GM18502 (cell line): ENCODE measurements around the gene CEBPB.
A peak's percentile ranks its signal among the peaks of the same experiment; 100 is the strongest.
"Not testable (repeated sequence)": the region's sequence is repeated elsewhere in the genome, so short reads cannot be mapped to it uniquely, and the experiment has no call there.

ENCODE experiments used
- ATAC-seq: cut with Tn5 transposase; IDR thresholded peaks from one replicate; pipeline ENCODE4 v1.9.1; 2021; ENCODE audit warnings: mild to moderate bottlenecking; ENCODE audit not compliant: unreplicated experiment, poor library complexity

Gene CEBPB

GRCh38 chr20:50165684-50166554 lies 24.7 kb upstream of the CEBPB start:
- ATAC-seq, result peak; percentile 95

DNA sequence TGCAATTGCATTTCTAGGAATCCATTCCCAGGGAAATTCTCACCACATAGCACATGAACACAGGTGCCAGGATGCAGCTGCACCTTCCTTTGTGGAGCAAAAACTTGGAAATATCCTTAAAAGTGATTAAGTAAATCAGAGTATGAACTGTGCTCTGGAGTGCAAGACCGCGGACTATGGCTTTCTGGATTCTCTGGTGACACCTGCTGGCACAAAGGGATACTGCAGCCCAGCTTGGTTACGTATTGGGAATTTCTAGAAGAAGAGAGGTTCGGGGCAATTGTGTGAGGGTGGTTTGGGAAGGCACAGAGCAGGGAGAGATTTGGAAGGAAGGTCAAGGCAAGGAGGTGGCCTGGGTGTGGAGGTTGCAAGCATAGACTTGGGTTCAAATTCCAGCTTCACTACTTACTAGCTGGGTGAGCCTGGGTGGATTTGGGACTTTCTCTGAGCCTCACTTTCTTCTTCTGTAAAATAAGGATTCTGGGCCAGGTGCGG lies 21.3 kb upstream of the CEBPB start:
- ATAC-seq, result no peak

DNA sequence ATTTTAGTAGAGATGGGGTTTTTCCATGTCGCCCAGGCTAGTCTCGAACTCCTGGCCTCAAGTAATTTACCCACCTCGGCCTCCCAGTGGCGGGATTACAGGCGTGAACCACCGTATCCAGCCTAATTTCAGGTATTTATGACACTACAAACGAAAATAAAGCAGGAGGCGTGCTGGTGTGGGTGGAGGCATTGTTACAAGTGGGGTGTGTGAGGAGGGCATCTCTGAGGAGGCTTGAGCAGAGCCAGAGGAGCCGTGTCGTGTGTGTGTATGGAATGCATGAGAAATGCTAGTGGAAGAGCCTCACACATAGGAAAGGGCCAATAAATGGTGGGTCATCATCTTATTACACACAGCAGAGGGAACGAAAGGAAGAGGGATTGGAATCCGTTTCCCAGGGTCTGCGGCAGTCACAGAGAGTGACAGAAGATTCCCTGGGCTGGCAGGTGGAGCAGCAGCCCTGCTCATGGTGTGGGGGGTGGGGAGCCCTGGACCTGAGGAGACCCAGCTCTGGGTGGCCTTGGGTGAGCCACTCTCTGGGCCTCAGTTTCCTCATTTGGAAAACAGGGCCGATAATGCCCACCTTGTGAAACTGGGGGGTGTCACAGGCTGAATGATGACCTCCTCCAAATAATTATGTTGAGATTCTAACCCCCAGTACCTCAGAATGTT lies 19.9 kb upstream of the CEBPB start:
- no peak for ATAC-seq

DNA sequence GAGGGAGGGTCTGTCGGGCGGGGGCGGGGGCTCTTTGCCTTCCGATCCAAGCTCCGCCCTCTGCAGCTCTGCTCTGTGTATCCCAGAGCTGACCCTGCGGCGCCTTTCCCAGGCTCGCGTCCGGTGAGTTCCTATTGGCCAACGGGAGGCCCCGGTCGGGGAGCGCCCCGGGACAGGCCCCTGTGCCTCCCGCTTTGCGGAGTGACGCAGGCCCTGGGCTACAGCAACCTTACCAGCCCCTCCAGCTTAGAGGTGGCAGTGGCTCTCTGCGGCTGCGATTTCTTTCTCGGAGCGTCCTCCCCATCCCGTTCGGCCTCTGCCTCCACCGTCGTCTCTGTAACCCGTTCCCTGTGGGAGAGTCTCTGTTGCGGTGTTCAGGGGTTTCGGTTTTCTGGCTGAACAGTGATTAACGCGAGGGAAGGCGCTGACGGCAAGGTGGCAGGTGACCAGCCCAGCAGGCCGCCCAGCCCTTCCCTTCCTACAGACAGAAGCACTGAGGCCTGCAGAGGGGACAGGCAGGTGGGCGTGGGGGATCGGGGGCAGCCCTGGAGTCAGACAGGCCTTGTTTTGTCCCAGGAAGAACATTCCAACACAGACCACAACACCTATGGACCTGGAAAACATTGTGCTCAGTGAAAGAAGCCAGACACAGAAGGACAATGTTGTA lies 18.1 kb upstream of the CEBPB start:
- ATAC-seq, result no peak

- ATAC-seq, result no peak
These were observed 16.2 kb upstream of the CEBPB start for GRCh38 chr20:50174456-50174855.

DNA sequence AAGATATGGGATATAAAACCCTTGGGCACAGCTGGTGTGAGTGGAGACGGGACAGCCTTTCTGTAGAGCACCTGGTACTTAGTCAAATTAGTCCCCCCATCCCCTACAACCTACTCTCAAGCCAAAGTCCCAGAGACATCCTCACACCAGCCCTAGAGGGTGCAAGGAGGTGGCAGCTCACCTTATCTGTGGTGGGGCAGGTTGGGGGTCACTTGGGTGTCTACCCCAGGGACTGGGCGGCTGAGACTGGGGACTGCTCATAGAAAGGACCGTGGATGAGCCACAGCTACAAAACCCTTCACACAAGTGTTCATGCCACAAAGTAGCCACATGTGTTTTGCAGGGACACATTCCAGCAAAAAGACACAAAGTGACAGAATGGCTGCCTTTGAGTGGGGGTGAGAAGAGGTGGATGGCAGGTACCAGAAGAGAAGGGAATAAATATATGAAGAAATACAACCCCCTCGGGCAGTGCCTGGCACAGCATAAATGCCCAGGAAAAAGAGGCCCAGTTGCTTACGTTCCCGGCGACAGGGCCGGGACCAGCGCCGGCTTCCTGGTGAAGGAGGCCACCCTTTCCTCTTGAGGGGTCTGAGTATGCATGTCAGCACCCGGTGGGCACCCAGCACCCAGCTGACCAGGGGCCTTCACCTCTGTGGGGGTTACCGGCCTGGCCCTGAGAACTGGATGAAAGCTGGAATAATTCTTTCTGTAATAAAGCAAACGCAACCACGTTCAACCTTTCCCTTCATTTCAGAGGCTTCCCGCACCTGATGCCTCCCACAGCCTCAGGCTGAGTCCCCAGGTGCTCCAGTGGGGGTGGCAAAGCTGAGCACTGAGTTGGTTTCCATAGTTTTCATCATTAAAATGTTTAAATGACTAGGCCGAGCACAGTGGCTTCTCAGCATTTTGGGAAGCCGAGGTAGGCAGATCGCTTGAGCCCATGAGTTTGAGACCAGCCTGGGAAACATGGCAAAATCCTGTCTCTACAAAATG lies 14.4 kb upstream of the CEBPB start:
- no peak for ATAC-seq

- not testable (repeated sequence) for ATAC-seq
These were observed 12.0 kb upstream of the CEBPB start for GRCh38 chr20:50178672-50179071.

DNA sequence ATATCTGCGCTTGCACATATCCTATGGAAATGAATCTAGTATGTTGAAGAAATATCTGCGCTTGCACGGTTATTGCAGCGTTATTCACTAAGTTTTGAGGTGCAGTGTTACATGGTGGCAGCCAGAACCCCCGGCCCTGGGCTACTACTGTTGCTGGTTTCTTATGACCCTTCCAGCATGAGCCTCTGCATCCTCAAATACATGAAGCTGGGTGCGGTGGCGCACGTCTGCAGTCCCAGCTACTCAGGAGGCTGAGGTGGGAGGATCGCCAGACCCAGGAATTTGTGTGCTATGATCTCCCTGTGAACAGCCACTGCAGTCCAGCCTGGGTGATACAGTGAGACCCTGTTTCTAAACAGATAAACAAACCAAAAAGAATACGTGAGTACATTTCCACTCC lies 9.3 kb upstream of the CEBPB start:
- ATAC-seq, result no peak

DNA sequence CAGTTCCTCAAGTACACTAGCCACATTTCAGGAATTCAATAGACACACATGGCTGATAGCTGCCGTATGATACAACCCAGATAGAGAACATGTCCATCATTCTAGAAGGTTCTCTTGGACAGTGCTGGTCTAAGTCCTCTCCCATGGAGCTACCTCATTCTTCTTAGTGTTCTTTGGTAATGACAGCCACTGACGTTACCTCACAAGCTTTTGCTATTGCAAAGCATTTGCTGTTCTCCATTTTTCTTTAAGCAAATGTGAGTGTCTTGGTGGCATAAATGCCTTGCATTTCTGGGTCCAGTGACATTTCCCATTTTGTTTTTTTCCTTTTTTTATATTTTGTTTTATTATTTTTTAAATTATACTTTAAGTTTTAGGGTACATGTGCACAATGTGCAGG lies 8.3 kb upstream of the CEBPB start:
- no peak for ATAC-seq

DNA sequence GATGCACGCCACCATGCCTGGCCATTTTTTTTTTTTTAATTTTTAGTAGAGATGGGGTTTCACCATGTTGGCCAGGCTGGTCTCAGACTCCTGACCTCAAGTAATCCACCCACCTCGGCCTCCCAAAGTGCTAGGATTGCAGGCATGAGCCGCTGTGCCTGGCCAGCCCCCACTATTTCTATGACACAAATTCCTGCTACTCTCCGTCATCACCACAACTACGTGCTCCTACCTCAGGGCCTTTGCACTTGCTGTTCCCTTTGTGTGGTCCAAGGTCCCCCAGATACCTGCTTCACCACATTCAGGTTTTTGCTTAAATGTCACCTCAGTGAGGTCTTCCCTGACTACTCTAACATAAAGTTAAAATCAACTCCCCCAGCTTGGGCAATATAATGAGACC lies 5.2 kb upstream of the CEBPB start:
- no peak for ATAC-seq

DNA sequence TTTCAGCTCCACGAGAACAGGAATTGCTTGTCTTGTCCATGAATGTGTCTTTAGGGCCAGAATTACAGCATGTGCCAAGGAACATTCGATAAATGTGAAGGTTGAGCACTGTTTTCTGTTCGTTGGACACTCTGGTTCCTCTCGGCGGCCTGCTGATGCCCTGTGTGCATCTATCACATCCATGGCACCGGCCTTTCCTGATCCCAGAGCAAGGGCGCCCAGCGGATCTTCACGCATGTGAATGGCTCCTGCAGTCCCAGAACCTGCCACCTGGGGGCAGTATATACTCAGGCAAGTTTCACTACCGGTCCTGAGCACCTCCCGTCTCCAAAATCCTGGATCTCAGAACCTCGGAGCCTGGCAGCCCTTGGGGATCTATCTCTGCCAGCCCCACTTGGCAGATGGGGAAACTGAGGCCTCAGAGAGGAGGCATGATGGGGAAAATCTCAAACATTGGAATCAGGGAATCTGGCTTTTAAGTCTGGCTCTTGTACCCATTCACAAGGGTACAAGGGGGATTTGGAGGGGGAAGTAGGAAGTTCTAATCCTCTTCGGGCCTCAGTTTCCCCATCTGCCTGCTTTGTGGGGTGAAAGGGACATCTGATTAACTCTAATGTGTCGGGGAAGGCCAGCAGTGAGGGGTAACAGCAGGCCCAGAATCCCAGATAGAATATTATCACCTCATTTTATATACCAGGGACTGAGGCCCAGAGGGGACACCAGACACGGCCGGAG lies 4.3 kb upstream of the CEBPB start:
- ATAC-seq, result no peak

DNA sequence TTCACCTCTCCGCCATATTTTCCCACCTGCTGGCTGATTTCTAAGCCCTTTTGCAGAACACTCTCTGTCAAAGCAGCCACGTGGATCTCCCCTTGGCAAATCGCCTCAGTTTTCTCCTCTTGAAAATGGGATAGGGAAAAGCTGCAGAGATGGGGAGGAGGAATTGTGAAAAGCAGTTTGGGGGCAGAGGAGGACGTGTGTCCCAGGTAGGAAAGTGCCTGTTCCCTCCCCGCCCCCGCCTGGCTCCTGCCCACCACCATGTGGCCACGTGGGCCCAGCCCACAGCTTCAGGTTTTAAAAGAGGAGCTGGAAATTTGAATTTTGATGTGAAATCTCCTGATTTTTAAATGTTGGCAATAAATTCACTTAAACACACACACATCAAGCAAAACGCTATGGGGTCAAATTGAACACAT lies 3.6 kb upstream of the CEBPB start:
- no peak for ATAC-seq

DNA sequence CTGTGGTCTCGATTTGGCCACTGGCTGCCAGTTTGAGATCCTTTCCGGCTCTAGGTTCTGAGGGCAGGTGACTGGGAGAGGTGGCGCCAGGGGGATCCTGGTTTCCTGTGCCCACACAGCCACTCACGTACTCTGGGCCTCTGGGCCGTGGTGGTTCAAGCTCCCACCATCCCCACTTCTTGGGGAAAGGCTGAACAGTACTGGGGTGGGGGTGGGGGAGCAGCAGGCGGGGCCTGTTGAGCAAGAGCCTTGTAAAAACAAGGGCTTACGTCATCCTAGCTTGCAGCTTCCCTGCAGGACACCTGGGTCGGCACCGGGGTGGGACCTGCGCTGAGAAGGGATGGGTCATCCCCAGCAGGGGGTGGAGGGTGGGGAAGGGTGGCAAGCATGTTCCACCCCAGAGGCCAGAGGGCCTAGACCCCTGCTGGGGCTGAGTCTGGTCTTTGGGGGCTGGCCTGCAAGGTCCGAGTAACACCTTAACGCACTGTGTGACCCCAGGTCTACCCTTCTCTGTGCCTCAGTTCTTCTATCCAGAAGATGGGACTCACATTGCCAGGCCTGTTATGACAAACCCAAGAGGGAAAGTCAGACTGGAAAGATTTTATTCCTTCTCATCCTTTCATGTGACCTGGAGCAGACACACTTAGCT lies 3.1 kb upstream of the CEBPB start:
- no peak for ATAC-seq

GRCh38 chr20:50188287-50188688 lies 2.3 kb upstream of the CEBPB start:
- ATAC-seq, result no peak

- no peak for ATAC-seq
These were observed 1.6 kb upstream of the CEBPB start for GRCh38 chr20:50188879-50189680.

DNA sequence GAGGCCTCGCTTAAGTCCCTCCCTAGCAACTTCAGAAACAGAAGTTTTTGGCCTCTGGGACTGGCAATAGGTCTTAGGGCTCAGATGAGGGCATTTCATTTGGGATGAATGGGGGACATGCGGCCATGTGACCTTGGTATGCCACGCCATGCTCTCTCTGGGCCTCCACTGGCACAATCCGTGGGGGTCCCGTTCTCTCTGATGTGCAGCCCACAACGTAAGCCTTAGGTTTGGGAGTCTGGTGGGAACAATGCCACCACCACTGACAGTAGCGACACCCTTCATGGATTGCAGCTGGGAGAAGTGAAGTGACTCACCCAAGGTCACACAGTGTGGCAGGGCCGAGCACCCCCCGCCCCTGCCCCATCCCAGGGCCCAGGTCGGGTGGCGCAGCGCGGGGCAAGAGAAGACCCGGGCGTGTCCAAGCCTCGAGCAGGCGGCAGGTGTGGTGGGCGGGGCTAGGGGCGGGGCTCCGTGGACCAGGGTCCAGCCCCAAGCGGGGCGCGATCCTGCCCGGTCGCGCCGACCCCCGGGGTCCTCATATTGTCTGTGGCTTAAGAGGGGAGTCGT lies 864 bp upstream of the CEBPB start:
- ATAC-seq, result no peak

GRCh38 chr20:50191065-50191543 lies 474 bp downstream of the CEBPB start:
- ATAC-seq, result peak; percentile 24
